HAP-1 (cell line): ENCODE results near the gene BAIAP2.

Experiments used
- DNase-seq, 2 experiments: peaks; one replicate each; pipeline ENCODE4 v3.0.0-alpha.2; 2016 to 2020; ENCODE audit warnings: low spot score in 2 of 2
- H3K27me3 ChIP-seq: fragments of 250-450 bp; sonication (Bioruptor Pico); 2 replicates; pipeline ENCODE4 v1.5.1; 2020; ENCODE audit warnings: low read depth, mild to moderate bottlenecking, moderate library complexity
- H3K36me3 ChIP-seq: fragments of 250-450 bp; sonication (Bioruptor Pico); replicated peaks from 2 replicates; pipeline ENCODE4 v1.5.1; 2020; ENCODE audit warnings: mild to moderate bottlenecking
- H3K4me1 ChIP-seq: fragments of 250-450 bp; sonication (Bioruptor Pico); 2 replicates; pipeline ENCODE4 v1.5.1; 2020; ENCODE audit warnings: mild to moderate bottlenecking
- H3K4me3 ChIP-seq: fragments of 250-450 bp; sonication (Bioruptor Pico); 2 replicates; pipeline ENCODE4 v1.5.1; 2020; ENCODE audit warnings: mild to moderate bottlenecking, moderate library complexity
- H3K9me3 ChIP-seq: fragments of 250-450 bp; sonication (Bioruptor Pico); 2 replicates; pipeline ENCODE4 v1.5.1; 2020; ENCODE audit warnings: mild to moderate bottlenecking, moderate library complexity
- in situ Hi-C: fragments of 300-500 bp; cut with MboI; formaldehyde crosslinking; loops from 3 replicates; pipeline ENCODE4 v1.14.3; 2020; ENCODE audit warnings: low sequenced_read_pairs, inconsistent platforms, mixed read lengths

BAIAP2 gene

GRCh38 chr17:81063106-81064093, 28.4 kb downstream of the BAIAP2 start:
- Histone ChIP-seq H3K9me3 (no peaks in the 10 kb centered on the region), H3K27me3 (no peaks in the 10 kb centered on the region), H3K4me1 (no peaks in the 10 kb centered on the region), H3K36me3 (0 out of 2 replicates have a peak, but pooled peaks cover 13% of the 10 kb centered on the region), H3K4me3 (no peak overlapping the region)
- no peak for DNase-seq
- in situ Hi-C loops = no loop called here

DNA sequence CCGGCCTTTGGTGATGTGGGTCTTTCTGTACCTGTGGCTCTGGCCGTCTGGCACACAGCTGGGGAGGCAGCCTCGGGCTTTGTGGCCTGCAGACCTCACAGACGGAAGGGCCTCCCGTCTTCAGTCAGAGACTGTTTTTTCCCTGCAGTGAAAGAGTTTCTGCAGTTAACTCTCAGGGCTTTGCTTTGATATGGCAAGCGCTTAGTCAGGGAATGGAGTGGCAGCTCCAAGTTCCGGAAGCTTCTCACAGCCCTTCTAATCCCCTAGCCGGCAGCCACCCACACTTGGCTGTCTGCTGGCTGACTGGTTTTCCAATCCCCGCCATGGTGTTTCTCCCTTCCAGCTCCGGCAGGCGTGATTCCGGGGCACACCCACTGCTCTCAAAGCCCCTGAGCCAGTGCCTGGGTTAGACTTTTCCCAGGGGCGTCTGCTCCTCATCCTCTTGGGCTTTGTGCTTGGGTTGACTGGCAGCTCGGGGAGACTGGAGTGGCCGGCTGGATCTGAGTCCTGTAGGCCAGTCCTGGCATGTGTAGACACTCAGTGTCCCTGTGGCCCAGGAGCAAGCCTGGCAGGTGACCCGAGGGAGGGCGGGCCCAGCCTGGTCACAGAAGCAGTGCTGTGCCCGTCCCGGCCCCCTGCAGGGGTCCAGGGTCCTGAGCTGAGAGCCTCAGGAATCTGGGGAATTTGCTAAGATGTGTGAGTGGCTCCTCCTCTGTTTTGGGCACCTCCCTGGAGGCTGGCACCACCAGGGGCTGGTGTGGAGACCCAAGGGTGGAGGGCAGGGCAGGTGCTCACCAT, 29.9 kb downstream of the BAIAP2 start:
- Histone ChIP-seq H3K9me3 (no peaks in the 10 kb centered on the region), H3K27me3 (no peaks in the 10 kb centered on the region), H3K4me1 (no peaks in the 10 kb centered on the region), H3K36me3 (0 out of 2 replicates have a peak, but pooled peaks cover 9% of the 10 kb centered on the region), H3K4me3 (no peak overlapping the region)
- in situ Hi-C loops = no loop called here
- DNase-seq = no peak

- DNase-seq = no peak
- Histone ChIP-seq H3K9me3 (no peaks in the 10 kb centered on the region), H3K27me3 (no peaks in the 10 kb centered on the region), H3K4me3 (no peak overlapping the region), H3K4me1 (no peaks in the 10 kb centered on the region), H3K36me3 (0 out of 2 replicates have a peak, but pooled peaks cover 4% of the 10 kb centered on the region)
- in situ Hi-C loops = no loop called here
Measured at GRCh38 chr17:81065500-81065899, 30.5 kb downstream of the BAIAP2 start.

GRCh38 chr17:81066072-81066471, 31.1 kb downstream of the BAIAP2 start:
- Histone ChIP-seq H3K9me3 (no peaks in the 10 kb centered on the region), H3K27me3 (no peaks in the 10 kb centered on the region), H3K4me1 (no peaks in the 10 kb centered on the region), H3K36me3 (0 out of 2 replicates have a peak, but pooled peaks cover 3% of the 10 kb centered on the region), H3K4me3 (no peak overlapping the region)
- in situ Hi-C loops = no loop called here
- no peak for DNase-seq

- Histone ChIP-seq H3K4me3 (no peak overlapping the region), H3K36me3 (0 out of 2 replicates have a peak, but pooled peaks cover 3% of the 10 kb centered on the region), H3K4me1 (no peaks in the 10 kb centered on the region), H3K9me3 (no peaks in the 10 kb centered on the region), H3K27me3 (no peaks in the 10 kb centered on the region)
- in situ Hi-C loops = no loop called here
- DNase-seq = no peak
Measured at GRCh38 chr17:81066771-81067315, 31.9 kb downstream of the BAIAP2 start.

DNA sequence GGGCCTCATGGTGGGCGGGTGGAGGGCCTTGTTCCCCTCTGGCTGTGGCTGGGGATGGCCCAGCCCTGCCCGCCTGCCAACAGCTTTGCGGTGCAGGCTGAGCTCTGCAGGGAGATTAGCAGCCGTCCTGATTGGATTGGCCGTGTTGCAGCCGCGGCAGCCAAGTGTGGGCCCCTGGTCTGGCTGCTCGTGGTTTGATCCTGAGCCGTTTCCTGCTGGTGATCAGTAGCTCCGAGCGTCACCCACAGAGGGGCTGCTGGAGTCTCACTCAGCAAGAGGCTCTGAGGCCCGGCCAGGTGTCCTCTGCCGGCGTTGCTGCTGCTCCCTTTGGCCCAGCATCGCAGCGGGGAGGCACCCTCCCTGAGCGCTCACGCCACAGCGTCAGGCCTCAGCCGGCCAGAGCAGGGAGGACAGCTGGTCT, 32.5 kb downstream of the BAIAP2 start:
- no peak for DNase-seq
- in situ Hi-C loops = no loop called here
- H3K36me3 ChIP-seq = 0 out of 2 replicates have a peak, but pooled peaks cover 3% of the 10 kb centered on the region
- H3K27me3 ChIP-seq = no peaks in the 10 kb centered on the region
- no peaks in the 10 kb centered on the region for H3K9me3 ChIP-seq
- H3K4me1 ChIP-seq = no peaks in the 10 kb centered on the region
- H3K4me3 ChIP-seq = no peak overlapping the region

GRCh38 chr17:81068411-81069134, 33.6 kb downstream of the BAIAP2 start:
- H3K4me3 ChIP-seq = no peak overlapping the region
- H3K27me3 ChIP-seq = no peaks in the 10 kb centered on the region
- H3K4me1 ChIP-seq = no peaks in the 10 kb centered on the region
- 0 out of 2 replicates have a peak, but pooled peaks cover 3% of the 10 kb centered on the region for H3K36me3 ChIP-seq
- in situ Hi-C loops = no loop called here
- DNase-seq = no peak
- H3K9me3 ChIP-seq = no peaks in the 10 kb centered on the region

GRCh38 chr17:81069135-81069645, 34.2 kb downstream of the BAIAP2 start:
- DNase-seq = no peak
- H3K4me3 ChIP-seq = no peak overlapping the region
- 0 out of 2 replicates have a peak, but pooled peaks cover 2% of the 10 kb centered on the region for H3K36me3 ChIP-seq
- H3K4me1 ChIP-seq = no peaks in the 10 kb centered on the region
- no peaks in the 10 kb centered on the region for H3K9me3 ChIP-seq
- in situ Hi-C loops = no loop called here
- no peaks in the 10 kb centered on the region for H3K27me3 ChIP-seq

- no peaks in the 10 kb centered on the region for H3K27me3 ChIP-seq
- H3K36me3 ChIP-seq = no peaks in the 10 kb centered on the region
- in situ Hi-C loops = no loop called here
- H3K4me3 ChIP-seq = no peak overlapping the region
- no peak for DNase-seq
- H3K4me1 ChIP-seq = no peaks in the 10 kb centered on the region
- H3K9me3 ChIP-seq = no peaks in the 10 kb centered on the region
Measured at GRCh38 chr17:81070541-81071246, 35.7 kb downstream of the BAIAP2 start.

- no peaks in the 10 kb centered on the region for H3K9me3 ChIP-seq
- H3K4me3 ChIP-seq = no peak overlapping the region
- no peaks in the 10 kb centered on the region for H3K27me3 ChIP-seq
- DNase-seq = no peak
- H3K4me1 ChIP-seq = no peaks in the 10 kb centered on the region
- no peaks in the 10 kb centered on the region; the same call in 1 of the 2 replicates for H3K36me3 ChIP-seq
- in situ Hi-C loops = no loop called here
Measured at GRCh38 chr17:81071761-81072741, 37.1 kb downstream of the BAIAP2 start.

DNA sequence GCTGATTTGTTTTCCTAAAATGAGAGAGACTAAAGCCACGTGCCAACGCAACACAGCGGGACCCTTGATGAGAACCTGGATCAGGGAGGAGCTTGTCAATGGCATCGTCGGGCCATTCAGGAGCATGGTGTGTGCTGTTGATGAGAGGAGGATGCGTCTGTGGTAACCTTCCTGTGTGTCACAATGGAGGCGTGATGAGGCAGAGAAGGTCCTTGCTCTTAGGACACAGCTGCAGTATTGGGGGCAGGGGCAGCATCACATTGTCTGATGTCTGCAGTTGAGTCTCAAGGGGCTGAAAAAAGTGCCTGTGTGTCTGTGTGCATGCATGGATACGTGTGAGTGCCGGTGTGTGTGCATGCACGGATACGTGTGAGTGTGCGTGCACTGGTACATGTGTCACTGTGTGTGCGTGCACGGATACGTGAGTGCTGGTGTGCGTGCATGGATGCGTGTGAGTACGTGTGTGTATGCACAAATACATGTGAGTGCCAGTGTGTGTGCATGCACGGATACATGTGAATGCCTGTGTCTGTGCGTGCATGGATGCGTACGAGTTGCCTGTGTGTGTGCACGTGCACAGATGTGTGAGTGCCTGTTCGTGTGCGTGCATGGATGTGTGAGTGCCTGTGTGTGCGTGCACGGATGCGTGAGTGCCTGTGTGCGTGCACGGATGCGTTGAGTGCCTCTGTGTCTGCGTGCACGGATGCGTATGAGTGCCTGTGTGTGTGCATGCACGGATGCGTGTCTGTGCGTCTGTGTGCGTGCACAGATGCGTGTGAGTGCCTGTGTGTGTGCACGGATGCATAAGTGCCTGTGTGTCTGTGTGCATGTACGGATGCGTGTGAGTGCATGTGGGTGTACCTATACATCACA, 39.3 kb downstream of the BAIAP2 start:
- Histone ChIP-seq H3K9me3 (no peaks in the 10 kb centered on the region), H3K4me3 (no peak overlapping the region), H3K27me3 (no peaks in the 10 kb centered on the region), H3K36me3 (no peaks in the 10 kb centered on the region; the same call in 1 of the 2 replicates), H3K4me1 (no peaks in the 10 kb centered on the region)
- DNase-seq = no peak
- in situ Hi-C loops = no loop called here
